T-helper 9 cell (primary cell): ENCODE results near the gene TTLL10.
"Not testable (repeated sequence)": the region's sequence is repeated elsewhere in the genome, so short reads cannot be mapped to it uniquely, and the experiment has no call there.

Experiments
- DNase-seq: peaks from one replicate; pipeline ENCODE4 v3.0.0-alpha.2; 2020

The TTLL10 gene

GRCh38 chr1:1173061-1173792, 453 bp upstream of the TTLL10 start:
- no peak for DNase-seq

- no peak for DNase-seq
These were observed 1.8 kb downstream of the TTLL10 start for GRCh38 chr1:1175221-1176062.

GRCh38 chr1:1176063-1176761, 2.5 kb downstream of the TTLL10 start:
- not testable (repeated sequence) for DNase-seq

- no peak for DNase-seq
These were observed 3.3 kb downstream of the TTLL10 start for GRCh38 chr1:1176931-1177330.

GRCh38 chr1:1177452-1178206, 3.9 kb downstream of the TTLL10 start:
- DNase-seq: no peak

GRCh38 chr1:1178794-1179331, 5.2 kb downstream of the TTLL10 start:
- no peak for DNase-seq

- DNase-seq: no peak
These were observed 5.8 kb downstream of the TTLL10 start for GRCh38 chr1:1179346-1179982.

GRCh38 chr1:1179983-1180861, 6.5 kb downstream of the TTLL10 start:
- DNase-seq: no peak

- DNase-seq: no peak
These were observed 7.7 kb downstream of the TTLL10 start for GRCh38 chr1:1181129-1181937.

GRCh38 chr1:1181938-1182410, 8.3 kb downstream of the TTLL10 start:
- DNase-seq: no peak

GRCh38 chr1:1182491-1183220, 9.0 kb downstream of the TTLL10 start:
- no peak for DNase-seq

GRCh38 chr1:1183221-1183747, 9.6 kb downstream of the TTLL10 start:
- DNase-seq: no peak

- DNase-seq: no peak
These were observed 10.4 kb downstream of the TTLL10 start for GRCh38 chr1:1183833-1184775.

- DNase-seq: no peak
These were observed 11.6 kb downstream of the TTLL10 start for GRCh38 chr1:1185101-1185765.

GRCh38 chr1:1187938-1188337, 14.3 kb downstream of the TTLL10 start:
- no peak for DNase-seq

GRCh38 chr1:1189111-1189510, 15.4 kb downstream of the TTLL10 start:
- no peak for DNase-seq

GRCh38 chr1:1191734-1192133, 18.1 kb downstream of the TTLL10 start:
- no peak for DNase-seq
